Measurements from ENCODE around the gene SMG1. TPM values are rescaled to one million over a fixed set of nuclear protein-coding genes. Genes with fewer than 3 reads are reported as not detected.

Gene SMG1
- total and polyA plus RNA-seq, 2 of the 13 experiments (the other 11 are each of a cell fraction or from before 2014, with no cell fraction given): 48.7 to 53.7 TPM

GRCh38 chr16:18816286-18816685 is 109.9 kb downstream of the SMG1 start:
- ChIA-PET POLR2A (interaction anchor here (0.9 to 8.4 kb wide), 2 partner anchors 15 to 26 kb away, joined by 3 to 51 read pairs; partner anchors contain the start of genes ARL6IP1 and RPS15A), CTCF (ENCODE audit: low intra/inter-chr PET ratio, low total read pairs) (no interaction called here)
- H3K4me1 ChIP-seq (ENCODE audit: insufficient read depth, low read length): no peaks in the 10 kb centered on the region
- ATAC-seq: no peak
- no peaks in the 10 kb centered on the region for H3K27me3 ChIP-seq (ENCODE audit: control insufficient read depth in 1 of 2, insufficient read depth in 2 of 2, low read length in 2 of 2)
- no peak overlapping the region for H3K9ac ChIP-seq (ENCODE audit: insufficient read depth, low read depth, low read length)
- no peak overlapping the region for H3K27ac ChIP-seq (ENCODE audit: extremely low read length, insufficient read depth, low read length)
- WGBS (ENCODE audit: low lambda C conversion rate): 95% methylated on average over 3 of the region's 3 CpGs
- no peak overlapping the region for H2AFZ ChIP-seq (ENCODE audit: low read length)
- no peak for DNase-seq (ENCODE audit: low spot score)
- no peak overlapping the region for H3K4me2 ChIP-seq (ENCODE audit: low read depth, low read length)
- in situ Hi-C loops (cut with HindIII; ENCODE audit: extremely low pct_ligation_motif_present, low pct_unique_long_range_greater_than_20kb): no loop called here
- intact Hi-C loops (cut with micrococcal nuclease; ENCODE audit: unreplicated experiment): no loop called here
- no peaks in the 10 kb centered on the region for H3K9me3 ChIP-seq (ENCODE audit: low read length)
- no TSS peak for BruUV-seq (replicated peaks)
- no peaks in the 10 kb centered on the region for H4K20me1 ChIP-seq (ENCODE audit: insufficient read depth, low read length)
- no peaks in the 10 kb centered on the region for H3K79me2 ChIP-seq (ENCODE audit: insufficient read depth, low read length)
- FAIRE-seq: no peak
- peaks cover 37 to 64% of the 10 kb centered on the region in 2 experiments for H3K36me3 ChIP-seq (replicated peaks in 1 of 2; ENCODE audit: control insufficient read depth in 1 of 2, insufficient read depth in 2 of 2, low read length in 2 of 2)
- TF ChIP-seq, protein P1, sequence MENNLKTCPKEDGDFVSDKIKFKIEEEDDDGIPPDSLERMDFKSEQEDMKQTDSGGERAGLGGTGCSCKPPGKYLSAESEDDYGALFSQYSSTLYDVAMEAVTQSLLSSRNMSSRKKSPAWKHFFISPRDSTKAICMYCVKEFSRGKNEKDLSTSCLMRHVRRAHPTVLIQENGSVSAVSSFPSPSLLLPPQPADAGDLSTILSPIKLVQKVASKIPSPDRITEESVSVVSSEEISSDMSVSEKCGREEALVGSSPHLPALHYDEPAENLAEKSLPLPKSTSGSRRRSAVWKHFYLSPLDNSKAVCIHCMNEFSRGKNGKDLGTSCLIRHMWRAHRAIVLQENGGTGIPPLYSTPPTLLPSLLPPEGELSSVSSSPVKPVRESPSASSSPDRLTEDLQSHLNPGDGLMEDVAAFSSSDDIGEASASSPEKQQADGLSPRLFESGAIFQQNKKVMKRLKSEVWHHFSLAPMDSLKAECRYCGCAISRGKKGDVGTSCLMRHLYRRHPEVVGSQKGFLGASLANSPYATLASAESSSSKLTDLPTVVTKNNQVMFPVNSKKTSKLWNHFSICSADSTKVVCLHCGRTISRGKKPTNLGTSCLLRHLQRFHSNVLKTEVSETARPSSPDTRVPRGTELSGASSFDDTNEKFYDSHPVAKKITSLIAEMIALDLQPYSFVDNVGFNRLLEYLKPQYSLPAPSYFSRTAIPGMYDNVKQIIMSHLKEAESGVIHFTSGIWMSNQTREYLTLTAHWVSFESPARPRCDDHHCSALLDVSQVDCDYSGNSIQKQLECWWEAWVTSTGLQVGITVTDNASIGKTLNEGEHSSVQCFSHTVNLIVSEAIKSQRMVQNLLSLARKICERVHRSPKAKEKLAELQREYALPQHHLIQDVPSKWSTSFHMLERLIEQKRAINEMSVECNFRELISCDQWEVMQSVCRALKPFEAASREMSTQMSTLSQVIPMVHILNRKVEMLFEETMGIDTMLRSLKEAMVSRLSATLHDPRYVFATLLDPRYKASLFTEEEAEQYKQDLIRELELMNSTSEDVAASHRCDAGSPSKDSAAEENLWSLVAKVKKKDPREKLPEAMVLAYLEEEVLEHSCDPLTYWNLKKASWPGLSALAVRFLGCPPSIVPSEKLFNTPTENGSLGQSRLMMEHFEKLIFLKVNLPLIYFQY (CRISPR knock-in tag; IDR thresholded peaks at IDR 0.05; ENCODE audit: borderline replicate concordance): no peak
- no peak for TF ChIP-seq TEF (CRISPR knock-in tag; IDR thresholded peaks at IDR 0.05)
- no peak for TF ChIP-seq ZNF205 (CRISPR knock-in tag; IDR thresholded peaks at IDR 0.05)
- no peak for TF ChIP-seq POLR2AphosphoS5 (IDR thresholded peaks at IDR 0.05; ENCODE audit: low read depth, low read length)
- TF ChIP-seq ASH2L (IDR thresholded peaks at IDR 0.05; ENCODE audit: insufficient read length, low read depth, low read length): no peak
- TF ChIP-seq ZNF225 (CRISPR knock-in tag; IDR thresholded peaks at IDR 0.05): no peak
- TF ChIP-seq, protein P2, sequence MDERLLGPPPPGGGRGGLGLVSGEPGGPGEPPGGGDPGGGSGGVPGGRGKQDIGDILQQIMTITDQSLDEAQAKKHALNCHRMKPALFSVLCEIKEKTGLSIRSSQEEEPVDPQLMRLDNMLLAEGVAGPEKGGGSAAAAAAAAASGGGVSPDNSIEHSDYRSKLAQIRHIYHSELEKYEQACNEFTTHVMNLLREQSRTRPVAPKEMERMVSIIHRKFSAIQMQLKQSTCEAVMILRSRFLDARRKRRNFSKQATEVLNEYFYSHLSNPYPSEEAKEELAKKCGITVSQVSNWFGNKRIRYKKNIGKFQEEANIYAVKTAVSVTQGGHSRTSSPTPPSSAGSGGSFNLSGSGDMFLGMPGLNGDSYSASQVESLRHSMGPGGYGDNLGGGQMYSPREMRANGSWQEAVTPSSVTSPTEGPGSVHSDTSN (CRISPR knock-in tag; IDR thresholded peaks at IDR 0.05): no peak
- TF ChIP-seq ZKSCAN1 (IDR thresholded peaks at IDR 0.05; ENCODE audit: low read length): no peak
- TF ChIP-seq ZBTB21 (CRISPR knock-in tag; IDR thresholded peaks at IDR 0.05): no peak
- TF ChIP-seq ZNF605 (CRISPR knock-in tag; IDR thresholded peaks at IDR 0.05): no peak
- TF ChIP-seq ZNF737 (CRISPR knock-in tag; IDR thresholded peaks at IDR 0.05; ENCODE audit: borderline replicate concordance): no peak
- TF ChIP-seq, protein P3, sequence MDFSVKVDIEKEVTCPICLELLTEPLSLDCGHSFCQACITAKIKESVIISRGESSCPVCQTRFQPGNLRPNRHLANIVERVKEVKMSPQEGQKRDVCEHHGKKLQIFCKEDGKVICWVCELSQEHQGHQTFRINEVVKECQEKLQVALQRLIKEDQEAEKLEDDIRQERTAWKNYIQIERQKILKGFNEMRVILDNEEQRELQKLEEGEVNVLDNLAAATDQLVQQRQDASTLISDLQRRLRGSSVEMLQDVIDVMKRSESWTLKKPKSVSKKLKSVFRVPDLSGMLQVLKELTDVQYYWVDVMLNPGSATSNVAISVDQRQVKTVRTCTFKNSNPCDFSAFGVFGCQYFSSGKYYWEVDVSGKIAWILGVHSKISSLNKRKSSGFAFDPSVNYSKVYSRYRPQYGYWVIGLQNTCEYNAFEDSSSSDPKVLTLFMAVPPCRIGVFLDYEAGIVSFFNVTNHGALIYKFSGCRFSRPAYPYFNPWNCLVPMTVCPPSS (IDR thresholded peaks at IDR 0.05): no peak
- no peak for TF ChIP-seq MAFG (CRISPR knock-in tag; IDR thresholded peaks at IDR 0.05)
- no peak for TF ChIP-seq HNRNPH1 (optimal IDR thresholded peaks at IDR 0.05; ENCODE audit: low read depth, low read length)
- no peak overlapping the region for H3K4me3 ChIP-seq (replicated peaks in 1 of 3; ENCODE audit: insufficient read depth in 1 of 3, low read depth in 2 of 3, low read length in 3 of 3)
